Inflammatory macrophage (primary cell): ENCODE results near the gene LRRC4.
A peak's percentile ranks its signal among the peaks of the same experiment; 100 is the strongest.

ENCODE experiments used
- DNase-seq, 2 donors: peaks; one replicate each; pipeline ENCODE4 v3.0.0-alpha.2; 2020 to 2022

Gene LRRC4

DNA sequence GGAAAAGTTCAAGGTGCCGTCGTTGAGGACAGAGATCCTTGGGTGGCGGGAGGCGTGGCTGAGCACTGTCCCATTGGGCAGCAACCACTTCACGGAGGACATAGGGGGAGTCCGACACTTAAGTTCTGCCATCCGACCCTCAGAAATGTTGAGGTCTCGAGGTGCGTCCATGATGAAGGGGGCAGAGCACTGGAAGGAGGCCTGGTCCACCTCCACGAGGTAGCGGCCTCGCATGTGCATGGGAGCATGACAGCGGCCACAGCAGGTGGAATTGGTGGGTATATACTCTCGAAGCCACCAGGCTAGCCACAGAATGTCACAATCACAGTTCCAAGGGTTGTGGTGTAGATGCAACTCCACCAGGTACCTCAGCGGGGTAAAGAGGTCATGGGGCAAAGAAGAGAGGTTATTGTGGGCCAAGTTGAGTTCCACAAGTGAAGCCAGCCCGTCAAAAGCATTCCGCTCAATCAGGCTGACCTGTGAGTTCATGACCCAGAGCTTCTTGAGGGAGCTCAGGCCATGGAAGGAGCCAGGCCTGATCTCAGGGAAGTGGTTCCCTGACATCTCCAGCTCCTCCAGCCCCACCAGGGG is 1.7 kb downstream of the LRRC4 start:
- DNase-seq, result no peak

GRCh38 chr7:128027485-128027980 is 3.7 kb downstream of the LRRC4 start:
- DNase-seq, result no peak

GRCh38 chr7:128026551-128026950 is 4.7 kb downstream of the LRRC4 start:
- no peak for DNase-seq

GRCh38 chr7:128025819-128026218 is 5.4 kb downstream of the LRRC4 start:
- peak; percentile 35 to 53 for DNase-seq

DNA sequence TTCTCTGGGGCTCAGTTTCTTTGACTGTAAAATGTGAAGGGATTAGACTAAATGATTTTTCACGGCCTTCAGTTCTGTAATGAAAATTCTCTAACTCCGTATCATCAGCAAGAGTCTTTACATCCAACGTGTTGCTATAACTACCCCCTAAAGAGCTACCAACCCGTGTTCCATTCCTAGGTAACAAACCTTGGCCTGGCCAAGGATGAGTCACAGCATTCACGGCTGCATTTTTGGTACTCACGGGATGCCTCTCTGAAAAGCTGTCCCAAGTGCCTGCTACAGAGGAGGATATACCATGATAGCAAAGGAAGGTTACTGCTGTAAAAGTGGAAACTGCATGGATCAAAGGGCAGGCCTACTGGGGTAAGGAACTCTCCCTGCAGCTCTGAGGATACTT is 5.9 kb downstream of the LRRC4 start:
- no peak for DNase-seq

DNA sequence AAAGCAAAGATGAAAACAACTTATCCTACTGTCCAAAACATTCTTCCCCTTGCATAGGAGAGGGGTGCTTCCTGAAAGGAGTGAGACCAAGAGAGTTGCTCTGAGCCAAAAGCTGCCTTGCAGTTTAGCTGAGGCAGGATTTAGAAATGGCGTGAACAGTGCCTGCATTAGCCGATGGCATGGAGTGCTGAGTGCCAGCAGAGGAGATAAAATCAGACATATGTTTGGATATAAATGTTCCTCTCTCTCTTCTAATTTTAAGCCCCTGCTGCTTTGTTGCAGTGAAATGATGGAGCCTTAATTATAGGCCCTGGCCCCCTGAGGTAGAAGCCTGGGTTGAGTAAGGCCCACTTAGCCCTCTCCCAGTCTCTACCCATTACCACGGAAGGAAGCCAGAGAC is 7.1 kb downstream of the LRRC4 start:
- DNase-seq, result no peak

DNA sequence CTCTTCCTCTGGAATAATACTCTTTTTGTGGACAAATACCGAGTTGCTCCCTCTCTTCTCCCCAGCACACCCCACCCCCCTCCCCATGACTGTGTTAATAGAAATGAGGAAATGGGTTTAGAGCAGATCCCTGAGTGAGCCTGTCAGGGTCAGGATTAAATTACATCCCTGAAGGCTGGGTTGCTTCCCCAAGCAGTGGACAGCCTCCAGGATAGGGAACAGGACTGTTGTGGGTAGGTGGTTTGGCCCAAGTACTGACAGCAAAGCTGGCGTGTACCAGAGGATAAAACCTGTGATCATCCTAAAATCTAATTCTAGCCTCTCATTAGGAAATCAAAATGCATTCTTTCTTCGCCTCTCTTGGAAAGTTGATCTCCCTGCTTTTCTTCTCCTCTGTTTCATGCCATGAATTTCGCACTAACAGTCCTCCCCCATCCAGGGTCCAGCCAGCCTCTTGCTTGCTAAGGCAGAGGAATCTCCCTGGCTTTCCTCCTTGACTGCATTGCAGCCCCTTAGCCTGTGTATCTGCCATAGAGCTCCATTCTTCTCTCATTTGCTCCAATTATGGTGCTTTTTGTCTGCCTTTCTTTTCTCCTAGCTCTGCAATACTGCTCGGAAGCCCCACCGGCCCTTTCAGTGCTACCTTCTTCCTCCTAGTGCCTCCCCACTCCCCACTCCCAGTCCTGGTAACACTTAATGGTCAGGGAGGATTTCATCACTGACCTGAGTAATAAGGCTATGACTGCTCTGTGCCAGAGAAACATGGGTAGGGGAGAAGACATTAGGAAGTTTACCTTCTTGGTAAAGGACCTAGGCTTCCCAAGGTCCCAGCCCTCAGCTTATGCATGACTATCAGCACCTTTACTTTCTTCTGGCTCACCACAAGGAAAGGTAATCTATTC is 8.4 kb downstream of the LRRC4 start:
- peak; percentile 34 to 47 for DNase-seq

DNA sequence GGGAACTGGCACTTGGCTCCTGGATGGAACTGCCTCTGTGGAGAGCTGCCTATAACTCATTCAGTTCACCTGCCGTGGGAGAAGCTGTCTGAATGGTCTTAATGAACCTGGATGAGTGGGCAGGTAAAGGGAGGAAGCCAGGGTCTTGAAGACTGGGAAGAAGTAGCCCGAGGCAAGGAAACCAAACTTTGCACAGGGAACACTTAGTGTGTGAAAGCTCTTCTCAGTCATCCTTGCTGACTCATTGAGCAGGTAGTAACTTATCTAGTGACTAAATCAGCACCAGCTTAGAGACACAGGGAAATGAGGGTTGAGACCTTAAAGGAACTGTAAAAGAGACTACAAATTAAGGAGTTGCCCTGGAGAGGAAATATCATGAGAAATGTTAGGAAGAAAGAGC is 9.9 kb downstream of the LRRC4 start:
- no peak for DNase-seq

DNA sequence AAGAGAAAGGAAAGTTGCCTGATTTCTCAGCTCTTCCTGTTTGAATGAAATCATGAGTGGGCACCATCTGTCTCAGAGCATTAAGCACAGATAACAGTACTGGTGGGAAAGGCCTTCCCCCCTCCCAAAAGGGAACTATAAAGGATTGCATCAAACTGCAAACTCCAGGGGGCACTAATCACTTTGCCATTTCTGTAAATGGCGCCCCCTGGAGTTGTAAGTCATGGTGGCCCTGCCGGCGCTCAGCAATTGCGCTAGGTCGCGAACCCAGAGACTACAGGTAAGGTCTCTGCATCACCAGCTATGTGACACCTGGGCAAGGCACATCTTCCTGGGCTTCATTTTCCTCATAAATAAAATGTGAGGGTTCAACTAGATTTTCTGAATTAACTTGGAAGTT is 11.1 kb downstream of the LRRC4 start:
- no peak for DNase-seq

DNA sequence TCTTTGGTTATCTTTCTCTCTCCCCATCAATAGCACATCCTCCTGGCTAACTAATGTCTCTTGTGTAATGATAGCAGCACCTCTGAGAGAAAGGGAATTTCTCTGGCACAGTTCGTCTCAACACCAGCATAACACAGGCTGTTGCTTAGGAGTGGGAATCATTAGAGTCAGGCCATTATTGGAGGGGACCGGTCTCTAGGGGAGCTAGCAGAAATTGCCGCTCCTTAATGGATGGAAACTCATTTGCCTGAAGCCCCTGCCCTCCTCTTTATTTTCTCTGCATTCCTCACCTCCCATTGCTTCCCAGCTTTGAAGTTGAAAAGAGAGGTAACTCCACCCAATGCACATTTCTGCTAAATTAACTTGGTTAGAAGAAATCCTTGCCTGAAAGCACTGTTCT is 11.9 kb downstream of the LRRC4 start:
- DNase-seq, result no peak

DNA sequence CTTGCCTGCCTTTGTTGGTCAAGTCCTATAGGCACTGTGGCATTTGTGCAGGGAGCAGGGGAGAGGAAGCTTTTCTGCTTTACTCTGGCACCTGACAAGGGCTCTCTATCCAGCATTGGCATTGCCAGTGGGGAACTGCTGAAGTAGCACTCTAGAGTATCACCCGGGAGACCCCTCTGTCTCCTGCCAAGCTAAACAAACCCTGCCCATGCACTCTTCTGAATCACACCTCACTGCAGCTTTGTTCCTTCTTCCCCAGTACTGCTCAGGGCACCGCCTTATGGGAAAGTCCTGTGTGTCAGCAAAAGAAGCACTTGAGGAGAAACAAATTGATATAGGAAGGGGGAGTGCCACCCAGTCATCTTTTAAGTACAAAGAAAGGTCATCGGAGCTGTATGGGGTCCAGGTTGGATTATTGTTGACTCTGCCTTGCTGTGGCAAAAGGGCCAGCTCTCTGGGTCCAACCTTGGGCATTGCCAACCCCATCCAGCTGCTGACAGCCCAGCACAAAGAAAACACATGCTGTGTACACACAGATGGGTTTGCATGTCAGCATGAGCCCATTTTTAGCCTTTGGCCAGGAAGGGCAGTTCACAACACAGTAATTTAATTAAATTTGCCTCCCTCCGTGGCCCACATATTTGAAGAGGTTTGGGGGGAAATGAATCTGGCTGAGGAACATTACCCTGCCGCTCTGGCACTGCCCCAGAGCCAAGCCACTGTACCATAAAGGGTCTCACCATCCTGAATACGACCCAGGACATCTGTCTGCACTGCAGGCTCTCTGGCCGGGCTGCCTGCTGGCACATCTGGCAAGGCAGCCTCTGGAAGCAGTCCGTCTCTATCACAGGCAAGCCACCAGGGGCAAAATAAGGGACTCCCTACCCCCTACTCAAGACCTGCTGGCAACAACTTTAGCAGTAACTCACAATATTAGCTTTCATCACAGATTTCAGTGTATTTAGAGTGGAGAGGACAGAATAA is 13.1 kb downstream of the LRRC4 start:
- DNase-seq, result no peak

GRCh38 chr7:128017460-128017859 is 13.8 kb downstream of the LRRC4 start:
- DNase-seq, result no peak

DNA sequence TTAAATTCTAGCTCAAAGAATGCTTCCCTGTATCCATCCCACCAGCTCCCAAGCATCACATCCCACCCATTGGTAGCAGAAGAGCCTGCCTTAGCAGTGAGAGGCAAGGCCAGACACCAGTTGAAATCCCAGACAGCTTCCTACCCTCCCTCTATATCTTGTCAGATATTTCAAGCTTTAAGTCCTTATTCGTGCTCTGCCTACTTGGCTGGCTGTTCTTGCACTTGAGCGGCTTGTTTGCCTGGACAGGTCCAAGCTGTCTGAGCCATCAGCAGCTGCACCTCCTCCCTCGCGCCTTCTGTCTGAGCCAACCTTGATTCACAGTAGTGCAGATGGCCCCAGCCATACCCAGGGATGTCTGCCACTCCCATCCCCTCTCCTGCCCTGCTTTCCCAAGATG is 16.4 kb downstream of the LRRC4 start:
- no peak for DNase-seq

- no peak for DNase-seq
Measured at GRCh38 chr7:128011131-128011661, 20.0 kb downstream of the LRRC4 start.

GRCh38 chr7:128010391-128011127 is 20.7 kb downstream of the LRRC4 start:
- no peak for DNase-seq

DNA sequence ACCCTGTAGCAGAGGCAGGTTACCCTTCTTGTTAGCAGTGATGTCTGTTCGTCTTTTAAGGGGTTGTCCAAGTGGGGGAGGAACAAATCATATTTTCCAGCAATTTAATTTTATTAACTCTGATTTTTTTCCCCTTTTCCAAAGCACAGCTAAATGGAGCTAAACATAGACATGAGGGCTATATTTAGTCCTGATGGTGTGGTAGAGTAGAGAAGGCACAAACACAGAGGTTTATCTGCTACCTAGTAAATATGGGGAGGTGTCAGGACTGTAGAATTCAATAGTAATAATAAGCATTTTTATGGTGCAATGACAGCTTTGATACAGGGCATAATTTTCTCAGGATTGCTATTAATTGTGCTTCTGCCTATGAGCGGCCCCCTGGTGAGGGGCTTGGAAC is 22.5 kb downstream of the LRRC4 start:
- no peak for DNase-seq

DNA sequence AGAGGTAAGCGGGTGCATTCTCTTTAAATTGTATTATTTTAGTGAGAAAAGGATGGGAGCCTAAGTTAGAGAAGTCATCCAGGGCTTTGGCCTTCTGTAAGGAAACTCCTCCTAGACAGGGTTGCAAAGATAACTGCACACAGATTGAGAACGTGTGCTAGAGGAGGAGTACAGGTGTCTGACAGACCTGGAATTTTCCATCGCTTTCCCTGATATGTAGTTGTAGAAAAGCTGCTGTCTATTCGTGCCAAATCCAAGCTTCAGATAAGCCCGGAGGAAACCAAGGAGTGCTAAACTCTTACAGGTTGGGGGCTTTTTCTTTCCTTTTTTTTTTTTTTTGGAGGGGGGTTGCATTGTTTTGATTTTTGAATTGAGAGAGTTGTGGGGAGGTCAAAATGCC is 23.1 kb downstream of the LRRC4 start:
- no peak for DNase-seq

GRCh38 chr7:128007303-128007680 is 23.9 kb downstream of the LRRC4 start:
- no peak for DNase-seq

DNA sequence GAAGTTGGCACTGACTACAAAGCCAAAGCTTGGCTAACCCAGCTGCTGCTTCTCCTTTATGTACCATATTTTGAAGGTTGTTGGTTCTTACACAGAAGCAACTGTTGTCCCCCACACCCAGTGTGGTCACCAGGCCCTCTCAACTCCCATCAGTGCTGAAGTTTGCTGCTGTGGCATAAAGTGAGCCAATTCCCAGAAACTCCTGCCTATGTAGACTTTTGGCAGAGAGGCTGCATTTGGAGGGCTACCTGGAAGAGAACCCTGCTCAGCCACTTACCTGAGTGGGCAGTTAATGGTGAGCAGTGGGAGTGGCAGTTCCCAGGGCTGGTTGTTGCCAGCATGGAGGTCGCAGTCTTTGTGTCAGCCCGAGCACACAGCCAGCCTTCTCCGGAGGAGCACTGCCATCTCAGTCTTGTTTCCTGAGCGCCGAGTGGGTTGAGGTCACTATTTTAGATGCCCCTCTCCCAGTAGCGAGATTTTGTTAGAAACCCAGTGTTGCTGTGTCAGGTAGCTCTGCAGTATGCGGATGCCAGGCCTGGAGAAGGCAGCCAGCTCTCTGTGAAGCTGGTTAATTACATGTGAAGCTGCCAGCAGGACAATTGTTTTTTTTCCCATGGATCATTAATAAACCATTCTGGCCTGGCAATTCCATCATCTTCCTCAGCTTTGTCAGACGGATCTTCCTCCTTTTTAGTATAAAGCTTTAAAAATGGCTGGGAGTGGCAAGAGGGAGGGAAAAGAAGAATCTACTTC is 24.5 kb downstream of the LRRC4 start:
- no peak for DNase-seq

- no peak for DNase-seq
Measured at GRCh38 chr7:128005759-128006159, 25.5 kb downstream of the LRRC4 start.

DNA sequence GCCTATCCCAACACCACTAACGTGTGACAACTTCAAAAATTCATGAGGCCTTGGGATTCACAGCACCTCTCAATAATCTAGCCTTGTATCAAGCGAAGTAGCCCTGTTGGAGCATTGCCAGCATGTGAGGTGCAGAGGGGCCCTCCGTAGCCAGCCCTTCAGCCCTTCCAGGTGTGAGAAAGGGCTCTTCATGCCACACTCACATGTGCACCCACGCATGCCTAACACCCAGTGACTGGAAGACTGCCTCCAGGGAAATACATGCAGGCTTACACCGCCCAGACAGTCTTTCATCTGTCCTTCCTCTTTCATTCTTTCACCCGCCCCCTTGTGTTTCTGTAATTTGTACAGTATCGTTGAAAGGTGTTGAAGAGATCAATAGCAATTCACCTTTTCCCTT is 26.1 kb downstream of the LRRC4 start:
- no peak for DNase-seq
